ENCODE data around the gene PLEKHO2.

PLEKHO2 gene

DNA sequence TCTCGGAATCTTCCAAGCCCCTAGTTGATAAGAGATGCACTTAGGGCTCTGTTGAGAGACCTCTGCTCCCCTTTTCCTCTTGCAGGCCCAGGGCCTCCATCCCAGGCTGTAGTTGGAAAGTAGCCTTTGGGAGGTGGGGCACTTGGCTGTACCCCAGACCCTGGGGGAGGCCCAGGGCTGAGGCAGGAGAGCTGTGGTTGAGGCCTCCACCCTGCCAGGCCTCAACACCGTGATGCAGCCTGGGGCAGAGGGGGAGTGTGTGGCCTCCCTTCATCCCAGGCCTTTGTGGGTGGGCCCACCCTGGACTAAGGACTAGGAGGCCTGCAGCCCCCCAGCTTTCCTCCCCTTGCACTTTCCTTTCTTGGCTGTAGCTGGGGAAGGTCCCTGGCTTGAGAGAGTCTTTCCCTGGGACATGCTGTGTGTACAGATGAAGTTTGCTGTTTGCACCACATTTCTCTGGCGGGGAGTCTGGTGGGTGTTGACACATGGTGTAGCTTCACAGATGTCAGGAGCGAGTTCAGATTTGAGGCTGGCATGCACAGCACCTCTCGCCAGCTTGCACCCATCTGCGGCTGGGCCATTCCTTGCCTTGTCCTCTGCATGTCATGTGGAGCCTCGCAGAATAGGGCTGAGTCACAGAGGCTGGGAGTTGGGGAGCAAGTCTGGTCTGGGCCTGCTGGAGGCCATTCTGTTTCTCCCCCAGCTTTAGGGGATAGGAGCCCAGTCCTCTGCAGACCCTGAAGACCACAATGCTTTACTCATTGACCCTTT, 13.7 kb downstream of the PLEKHO2 start:
- no peak for DNase-seq (ENCODE audit: low read depth in 3 of 3)

DNA sequence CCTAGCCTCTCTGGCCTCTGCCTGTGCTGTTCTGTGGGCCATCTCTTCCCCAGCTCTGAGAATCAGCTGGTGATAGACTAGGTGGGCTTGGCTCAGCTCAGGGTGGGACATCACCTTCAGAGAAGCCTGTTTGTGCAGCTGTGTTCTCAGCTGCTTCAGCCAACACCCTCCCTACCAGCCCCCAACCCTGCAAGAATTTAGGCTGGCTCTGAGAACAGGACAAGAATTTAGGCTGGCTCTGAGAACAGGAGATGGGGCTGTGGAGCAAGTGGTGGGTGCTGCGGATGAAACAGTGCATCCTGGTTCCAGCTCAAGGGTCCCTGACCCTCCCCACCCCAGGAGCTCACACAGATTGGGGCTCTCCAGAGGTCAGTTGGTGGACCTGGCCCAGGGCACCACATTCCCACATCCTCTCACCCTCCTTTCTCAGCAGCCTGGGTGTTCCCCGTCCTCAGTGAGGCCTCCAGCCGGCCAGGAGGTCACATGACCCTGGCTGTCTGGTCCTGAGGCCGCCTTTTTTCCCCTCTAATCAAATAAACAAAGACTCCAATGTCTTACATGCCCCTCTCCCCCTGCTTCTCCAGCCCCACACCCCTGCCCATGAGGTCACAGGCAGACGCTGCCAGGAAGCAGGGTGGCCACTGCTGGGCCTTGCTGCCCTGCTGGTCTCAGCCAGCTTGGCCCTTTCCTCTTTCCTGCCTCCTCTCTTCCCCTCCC, 14.9 kb downstream of the PLEKHO2 start:
- DNase-seq (ENCODE audit: low read depth in 3 of 3) = no peak

DNA sequence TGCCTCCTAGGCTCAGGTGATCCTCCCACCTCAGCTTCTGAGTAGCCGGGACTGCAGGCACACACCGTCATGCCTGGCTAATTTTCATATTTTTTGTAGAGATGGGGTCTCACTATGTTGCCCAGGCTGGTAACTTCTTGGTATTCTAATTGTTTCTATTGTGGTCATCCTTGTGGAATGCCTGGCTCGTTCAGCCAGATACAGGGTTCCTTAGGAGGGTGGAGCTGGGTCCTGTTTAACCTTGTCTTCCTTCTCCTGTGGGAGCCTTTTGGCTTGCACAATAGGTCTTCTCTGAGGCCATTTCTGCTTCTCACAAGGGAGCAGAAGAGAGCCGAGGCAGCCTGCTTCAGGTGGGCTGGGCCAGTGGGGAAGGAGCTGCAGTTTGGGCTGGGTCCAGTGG, 15.7 kb downstream of the PLEKHO2 start:
- no peak for DNase-seq (ENCODE audit: low read depth in 3 of 3)

DNA sequence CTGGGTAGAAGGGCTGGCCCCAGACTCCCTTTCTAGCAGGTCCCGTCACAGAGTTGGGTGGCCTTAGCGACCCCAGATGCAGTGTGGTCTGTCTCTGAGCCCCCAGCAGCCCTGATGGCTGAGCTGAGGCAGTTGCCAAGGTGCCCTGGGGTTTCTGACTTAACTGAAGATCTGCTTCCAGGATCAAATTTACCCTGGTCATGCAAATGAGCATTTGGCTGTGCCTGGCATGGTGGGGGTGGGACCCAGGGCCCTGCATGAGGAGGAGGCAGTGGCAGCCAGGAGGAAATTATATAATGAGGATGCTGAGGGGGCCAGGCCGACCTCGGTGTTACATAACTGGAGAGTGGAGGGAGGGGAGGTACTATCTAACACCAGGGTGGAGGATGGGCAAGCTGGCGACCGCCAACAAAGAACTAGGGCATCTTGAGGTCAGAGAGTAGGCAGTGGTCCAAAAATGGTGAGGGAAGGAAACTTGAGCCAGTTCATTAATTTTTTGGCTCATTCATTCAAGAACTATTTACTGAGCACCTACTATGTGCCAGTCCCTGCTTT, 16.4 kb downstream of the PLEKHO2 start:
- no peak for DNase-seq (ENCODE audit: low read depth in 3 of 3)

DNA sequence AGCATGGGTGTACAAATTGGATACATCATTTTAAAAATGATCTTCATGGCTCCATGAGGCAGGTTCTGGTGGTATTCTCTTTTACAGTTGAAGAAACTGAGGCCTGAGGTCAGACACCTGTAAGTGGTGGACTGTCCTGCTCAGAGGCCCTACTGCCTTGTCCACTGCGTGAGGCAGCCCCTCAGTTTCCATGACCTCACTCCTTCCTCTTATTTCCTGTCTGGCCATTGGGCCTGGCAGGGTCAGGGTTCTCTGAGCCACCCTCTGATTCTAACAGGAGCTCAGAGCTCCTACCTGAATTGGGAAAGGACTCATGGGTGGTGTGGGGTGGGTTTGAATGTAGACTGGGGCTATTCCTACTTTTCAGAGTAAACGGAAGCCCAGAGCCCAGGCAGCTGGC, 17.5 kb downstream of the PLEKHO2 start:
- no peak for DNase-seq (ENCODE audit: low read depth in 3 of 3)

DNA sequence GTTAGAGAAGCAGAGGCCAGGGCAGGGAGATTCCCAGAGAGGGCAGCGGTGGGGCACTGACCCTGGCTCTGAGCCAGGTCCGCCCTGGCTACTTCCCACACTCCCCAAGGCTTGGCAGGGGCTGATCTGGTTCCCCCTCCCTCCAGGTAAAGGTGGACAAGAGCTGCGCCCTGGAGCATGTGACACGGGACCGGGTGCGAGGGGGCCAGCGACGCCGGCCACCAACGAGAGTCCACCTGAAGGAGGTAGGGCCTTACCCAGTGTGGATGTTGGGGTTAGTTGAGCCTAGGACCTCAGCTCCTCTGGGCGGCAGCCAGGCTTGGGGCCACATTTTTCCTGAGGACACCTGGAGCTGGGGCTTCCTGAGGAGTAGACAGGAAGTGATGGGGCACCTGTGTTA, 19.6 kb downstream of the PLEKHO2 start:
- no peak for DNase-seq (ENCODE audit: low read depth in 3 of 3)

DNA sequence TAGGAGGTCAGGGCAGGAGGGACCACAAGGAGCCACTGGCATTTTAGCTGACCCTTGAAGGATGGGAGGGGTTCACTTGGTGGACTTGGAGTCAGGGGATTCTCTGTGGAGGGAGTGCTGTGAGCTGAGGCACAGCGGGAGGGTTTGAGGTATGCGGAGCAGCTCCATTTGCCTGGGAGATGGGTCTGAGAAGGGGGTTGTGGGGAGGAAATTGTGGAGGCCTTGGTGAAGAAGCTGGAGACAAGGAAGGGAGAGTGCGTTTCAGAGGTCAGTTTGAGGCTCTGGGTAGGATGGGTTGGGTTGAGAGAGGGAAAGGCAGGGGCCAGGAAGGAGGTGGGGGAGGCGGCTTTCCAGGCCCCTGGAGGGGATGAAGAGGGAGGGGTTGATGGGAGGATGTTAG, 20.2 kb downstream of the PLEKHO2 start:
- DNase-seq (ENCODE audit: low read depth in 3 of 3) = no peak

DNA sequence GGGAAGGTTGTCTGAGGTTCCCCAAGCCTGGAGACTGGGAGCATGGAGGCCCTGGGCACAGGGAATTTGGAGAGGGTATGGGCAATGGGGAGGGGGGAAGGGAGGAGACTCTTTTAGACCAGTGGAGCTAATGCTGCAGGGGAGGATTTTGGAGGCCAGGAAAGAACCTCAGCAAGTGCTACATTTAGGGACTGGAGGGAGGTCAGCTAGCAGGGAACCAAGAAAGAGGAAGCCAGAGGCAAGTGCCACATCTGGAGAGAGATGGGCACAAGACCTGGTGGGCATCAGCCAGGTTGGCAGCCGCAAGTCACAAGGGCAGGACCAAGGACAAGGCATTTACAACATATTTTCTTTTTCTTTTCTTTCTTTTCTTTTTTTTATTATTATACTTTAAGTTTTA, 20.7 kb downstream of the PLEKHO2 start:
- DNase-seq (ENCODE audit: low read depth in 3 of 3) = no peak

DNA sequence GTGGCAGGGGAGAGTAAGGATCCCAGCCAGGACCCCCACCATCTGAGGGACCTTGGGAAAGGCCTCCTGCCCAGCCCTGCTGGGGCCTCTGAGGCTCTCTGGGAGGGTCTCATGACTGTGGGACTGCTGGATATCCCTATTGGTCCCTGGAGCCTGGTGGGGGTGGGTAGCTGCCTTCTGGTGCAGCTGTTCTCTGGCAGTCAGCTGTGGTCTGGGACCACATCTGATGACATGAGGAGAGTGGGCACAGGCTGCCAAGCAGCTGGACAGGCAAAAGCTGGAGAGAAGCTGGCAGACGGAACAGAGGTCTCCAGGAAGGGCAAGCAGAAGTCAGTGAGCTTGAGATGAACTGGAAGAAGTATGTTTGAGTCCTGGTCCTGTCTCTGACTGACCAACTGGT, 22.4 kb downstream of the PLEKHO2 start:
- no peak for DNase-seq (ENCODE audit: low read depth in 3 of 3)

DNA sequence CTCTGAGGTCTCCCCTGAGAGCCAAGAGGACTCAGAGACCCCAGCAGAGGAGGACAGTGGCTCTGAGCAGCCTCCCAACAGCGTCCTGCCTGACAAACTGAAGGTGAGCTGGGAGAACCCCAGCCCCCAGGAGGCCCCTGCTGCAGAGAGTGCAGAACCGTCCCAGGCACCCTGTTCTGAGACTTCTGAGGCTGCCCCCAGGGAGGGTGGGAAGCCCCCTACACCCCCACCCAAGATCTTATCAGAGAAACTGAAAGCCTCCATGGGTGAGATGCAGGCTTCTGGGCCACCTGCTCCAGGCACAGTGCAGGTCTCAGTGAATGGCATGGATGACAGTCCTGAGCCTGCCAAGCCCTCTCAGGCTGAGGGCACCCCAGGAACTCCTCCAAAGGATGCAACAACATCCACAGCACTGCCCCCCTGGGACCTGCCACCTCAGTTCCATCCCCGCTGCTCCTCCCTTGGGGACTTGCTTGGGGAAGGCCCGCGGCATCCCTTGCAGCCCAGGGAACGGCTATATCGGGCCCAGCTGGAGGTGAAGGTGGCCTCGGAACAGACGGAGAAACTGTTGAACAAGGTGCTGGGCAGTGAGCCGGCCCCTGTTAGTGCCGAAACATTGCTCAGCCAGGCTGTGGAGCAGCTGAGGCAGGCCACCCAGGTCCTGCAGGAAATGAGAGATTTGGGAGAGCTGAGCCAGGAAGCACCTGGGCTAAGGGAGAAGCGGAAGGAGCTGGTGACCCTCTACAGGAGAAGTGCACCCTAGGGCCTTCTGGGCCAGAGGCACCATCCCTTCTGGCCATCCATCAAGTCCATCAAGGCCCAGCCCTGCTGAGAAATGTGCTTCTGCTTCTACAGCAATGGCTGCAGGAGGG, 23.6 kb downstream of the PLEKHO2 start:
- no peak for DNase-seq (ENCODE audit: low read depth in 3 of 3)

DNA sequence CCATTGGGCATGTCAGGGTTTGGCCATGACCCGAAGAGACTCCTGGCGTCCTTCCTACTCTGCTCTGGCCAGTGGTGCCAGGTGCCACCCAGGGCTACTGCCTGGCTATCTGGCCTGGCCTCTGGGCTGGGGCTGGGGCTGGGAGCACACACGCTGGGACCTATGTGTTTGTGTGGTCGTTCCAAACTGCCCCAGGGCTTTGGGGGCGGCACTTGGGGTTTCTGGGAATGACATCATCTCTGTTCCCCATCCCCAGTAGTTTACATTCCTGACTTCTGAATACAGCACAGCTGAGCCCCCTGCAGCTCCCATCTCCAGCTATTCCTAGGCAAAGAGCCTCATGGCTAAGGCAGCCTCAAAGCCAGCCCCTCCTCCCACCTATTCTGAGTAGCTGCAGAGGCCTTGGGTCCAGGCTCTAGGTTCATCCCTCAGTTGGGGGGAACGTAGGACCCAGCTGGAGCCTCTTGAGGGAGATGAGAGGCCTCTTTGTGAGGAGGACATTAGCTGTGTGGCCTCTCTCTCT, 24.3 kb downstream of the PLEKHO2 start:
- DNase-seq (ENCODE audit: low read depth in 3 of 3) = no peak

DNA sequence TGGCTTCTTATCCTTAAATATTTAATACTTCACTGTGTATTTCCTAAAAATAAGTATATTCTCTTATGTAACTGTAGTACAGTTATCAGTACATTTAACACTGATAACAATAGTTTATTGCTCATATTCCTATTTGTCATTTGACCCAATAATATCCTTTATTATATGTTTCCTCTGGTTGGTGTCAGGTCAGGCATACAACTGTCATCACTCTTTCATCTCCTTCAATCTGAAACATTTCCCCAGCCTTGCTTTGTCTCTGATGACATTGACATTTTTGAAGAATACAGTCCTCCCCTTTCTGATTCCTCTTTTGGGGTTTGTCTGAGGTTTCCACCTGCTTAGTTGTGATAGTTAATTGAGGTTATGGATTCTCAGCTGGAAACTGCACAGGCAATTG, 27.8 kb downstream of the PLEKHO2 start:
- no peak for DNase-seq (ENCODE audit: low read depth in 3 of 3)

DNA sequence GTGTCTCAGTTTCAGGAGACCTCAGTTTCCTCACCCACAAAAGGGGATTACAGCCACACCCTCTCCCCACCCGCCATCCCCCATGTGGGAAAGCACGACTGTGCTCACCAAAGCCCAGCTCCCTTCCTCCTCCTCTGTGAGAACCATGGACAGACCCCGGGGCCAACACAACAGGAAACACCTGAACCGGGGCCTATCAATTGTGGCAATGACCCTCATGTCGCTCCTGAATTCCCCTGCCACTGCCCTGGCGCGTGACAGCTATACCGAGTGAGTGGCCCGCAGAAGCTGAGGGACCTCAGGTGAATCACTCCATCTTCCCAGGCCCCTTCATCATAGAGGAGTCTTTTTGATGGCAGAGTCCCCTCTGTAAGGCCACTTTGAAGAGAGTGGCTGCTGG, 28.6 kb downstream of the PLEKHO2 start:
- no peak for DNase-seq (ENCODE audit: low read depth in 3 of 3)

DNA sequence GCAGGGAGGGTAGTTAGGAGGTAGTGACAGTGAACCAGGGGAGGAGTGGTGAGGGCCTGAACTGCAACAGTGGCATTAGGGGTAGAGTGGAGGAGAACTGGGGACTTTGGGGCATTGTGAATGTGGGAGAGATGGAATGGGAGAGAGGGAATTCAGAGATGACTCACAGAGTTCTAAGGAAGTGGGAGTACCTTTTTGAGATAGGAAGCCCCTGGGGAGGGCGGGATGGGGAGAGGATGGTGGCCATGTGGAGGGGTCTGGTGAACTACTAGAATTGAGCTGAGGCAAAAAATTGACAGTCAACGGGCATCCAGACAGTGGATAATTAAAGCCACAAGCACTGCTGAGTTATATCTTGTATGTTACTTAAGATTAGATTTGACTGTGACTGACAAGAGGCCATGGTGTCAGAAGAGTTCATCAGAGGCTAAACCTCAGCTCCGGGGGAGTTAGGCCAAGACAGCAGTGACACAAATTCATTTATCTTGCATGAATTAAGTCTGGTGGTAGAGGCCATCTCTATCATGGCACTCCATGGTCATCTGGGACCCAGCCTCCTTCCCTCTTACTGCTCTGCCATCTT, 34.0 kb downstream of the PLEKHO2 start:
- no peak for DNase-seq (ENCODE audit: low read depth in 3 of 3)

DNA sequence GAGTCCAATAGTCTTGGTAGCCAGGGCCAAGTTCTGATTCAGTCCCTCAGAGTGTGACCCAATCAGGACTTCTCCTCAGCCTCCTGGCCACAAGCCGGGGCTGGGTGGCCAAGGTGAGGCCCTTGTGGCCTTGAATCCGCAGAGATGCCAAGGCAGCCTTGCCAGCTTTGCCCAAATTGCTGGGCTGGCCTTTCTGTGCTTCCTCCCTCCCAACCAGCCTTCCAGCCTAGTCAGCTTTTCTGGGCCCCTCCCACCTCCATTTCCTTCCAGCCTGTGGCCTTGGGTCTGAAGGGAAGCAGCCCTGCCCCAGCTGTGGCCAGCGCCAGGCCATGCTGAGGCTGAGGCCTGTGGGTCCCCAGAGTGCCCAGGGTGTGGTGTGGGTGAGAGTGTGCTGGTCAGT, 35.7 kb downstream of the PLEKHO2 start:
- no peak for DNase-seq (ENCODE audit: low read depth in 3 of 3)

DNA sequence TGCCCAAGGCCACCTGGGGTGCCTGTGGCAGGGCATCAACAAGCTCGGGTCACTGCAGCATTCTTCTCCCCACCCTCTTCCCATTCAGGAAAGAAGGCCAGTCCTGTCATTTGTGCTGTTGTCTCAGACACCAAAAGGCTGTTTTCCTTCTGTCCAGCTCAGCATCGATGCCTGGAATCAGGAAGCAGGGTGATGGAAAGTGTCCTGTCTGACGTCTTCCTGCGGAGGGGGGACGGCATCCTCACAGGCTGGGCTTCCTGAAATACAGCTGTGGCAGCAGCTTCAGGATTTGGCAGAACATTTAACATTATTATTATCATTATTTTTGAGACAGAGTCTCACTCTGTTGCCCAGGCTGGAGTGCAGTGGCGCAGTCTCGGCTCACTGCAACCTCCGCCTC, 37.0 kb downstream of the PLEKHO2 start:
- no peak for DNase-seq (ENCODE audit: low read depth in 3 of 3)

DNA sequence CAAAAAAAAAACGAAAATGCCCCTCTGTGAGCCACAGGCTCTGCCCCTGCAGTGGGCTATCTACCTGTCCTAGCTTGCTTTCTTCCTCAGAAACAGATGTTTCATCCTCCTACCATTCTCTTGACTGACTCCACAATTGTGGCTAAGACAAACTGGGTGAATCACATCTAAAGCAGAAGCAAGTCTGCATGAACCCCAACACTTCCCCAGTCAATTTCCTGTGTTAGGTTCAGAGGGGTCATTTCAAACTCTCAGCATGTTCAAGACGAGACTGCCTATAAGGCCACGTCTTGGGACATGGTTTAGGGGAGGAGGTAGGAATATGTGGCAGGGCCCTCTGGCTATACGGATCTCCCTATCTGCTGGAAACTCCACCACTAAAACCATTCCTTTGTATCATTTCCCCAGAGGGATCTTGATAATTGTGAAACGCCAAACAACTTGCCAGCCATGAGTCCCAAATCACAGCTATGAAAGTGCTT, 41.4 kb downstream of the PLEKHO2 start:
- DNase-seq (ENCODE audit: low read depth in 3 of 3) = no peak

DNA sequence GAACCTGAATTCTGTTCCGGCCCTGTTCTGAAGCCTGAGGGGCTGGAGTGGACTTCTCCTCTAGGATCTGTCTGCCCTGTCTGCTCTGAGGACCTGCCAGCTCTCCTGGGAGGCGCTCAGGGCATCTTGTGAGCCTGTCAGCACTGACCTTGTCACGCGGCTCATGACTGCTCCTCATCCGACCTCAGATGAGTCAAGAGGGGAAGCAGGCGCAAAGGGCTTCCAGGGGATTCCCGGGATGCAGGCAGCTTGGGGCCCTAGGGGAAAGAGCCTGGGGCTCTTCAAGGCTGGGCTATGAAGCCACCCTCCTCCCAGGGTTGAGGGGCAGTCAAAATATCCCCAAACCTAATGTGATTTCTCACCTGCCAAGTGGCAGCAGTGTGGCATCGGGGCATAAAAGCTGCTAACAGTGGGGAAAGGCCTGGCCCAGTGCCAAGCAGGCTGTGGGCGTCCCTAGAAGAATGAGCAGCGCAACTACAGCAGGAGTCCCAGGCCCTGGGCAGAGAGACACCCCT, 42.3 kb downstream of the PLEKHO2 start:
- DNase-seq (ENCODE audit: low read depth in 3 of 3) = peak; percentile 58 to 67 (median 67)

DNA sequence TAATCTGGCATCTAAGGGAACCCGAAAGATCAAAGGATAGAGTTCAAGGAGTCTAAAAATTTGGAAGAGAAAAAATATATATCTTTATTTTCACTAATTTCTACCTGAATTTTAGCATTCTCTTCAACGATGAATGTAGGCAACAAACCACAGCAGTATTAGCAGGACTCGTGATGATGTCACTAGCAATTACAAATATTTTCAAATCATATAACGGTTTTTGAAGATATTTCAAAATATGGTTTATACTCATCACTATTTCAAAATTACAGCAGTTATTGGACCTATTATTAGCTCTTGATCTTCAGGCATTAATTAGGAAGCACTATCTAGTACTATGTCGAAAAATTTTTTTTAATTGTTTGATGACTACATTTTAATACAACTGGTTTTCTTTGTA, 43.0 kb downstream of the PLEKHO2 start:
- DNase-seq (ENCODE audit: low read depth in 3 of 3) = no peak

DNA sequence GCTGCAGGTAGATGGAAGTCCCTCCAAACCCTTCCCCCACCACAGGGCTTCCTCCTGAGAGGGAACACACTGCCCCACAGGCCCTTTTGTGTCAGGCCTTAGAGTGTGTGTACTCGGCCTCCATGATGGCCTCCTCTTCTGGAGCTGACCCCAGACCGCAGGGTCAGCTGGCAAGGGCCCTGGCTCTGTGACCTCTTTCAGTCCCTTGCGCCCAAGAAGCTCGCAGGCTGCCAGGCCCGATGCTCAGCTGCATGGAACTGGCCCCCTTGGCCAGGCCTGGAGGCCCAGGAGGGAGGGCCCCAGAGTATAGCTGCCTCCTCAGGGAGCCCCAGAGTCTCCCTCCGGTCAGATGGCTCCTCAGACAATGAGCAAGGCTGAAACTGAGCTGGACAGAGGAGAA, 46.6 kb downstream of the PLEKHO2 start:
- DNase-seq (ENCODE audit: low read depth in 3 of 3) = no peak

DNA sequence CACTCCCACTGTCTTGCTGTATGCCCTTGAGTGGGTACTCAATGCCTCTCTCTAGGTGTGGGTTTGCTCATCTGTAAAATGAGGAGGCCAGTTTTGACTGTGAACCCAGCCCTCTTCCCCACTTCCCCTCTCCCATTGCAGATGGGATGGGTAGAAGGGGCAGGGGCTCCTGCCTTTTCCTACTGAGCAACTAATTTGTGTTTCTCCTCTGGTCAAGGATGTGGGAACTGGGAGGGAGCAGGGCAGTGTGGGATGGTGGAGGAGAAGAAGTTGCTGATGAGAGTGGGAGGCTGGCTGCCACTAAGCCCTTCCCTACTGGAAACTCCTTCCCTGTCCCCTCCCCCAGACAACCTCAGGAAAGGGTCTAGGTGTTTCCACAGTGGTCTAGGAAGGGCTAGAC, 49.8 kb downstream of the PLEKHO2 start:
- DNase-seq (ENCODE audit: low read depth in 3 of 3) = no peak

Measured in stimulated activated CD4-positive, alpha-beta T cell treated with anti-CD3 and anti-CD28 coated beads, TNF-alpha, amount 100 ng/mL, for 48 hours (primary cell).